Keratinocyte (primary cell): ENCODE data around the gene MMAB.

Experiments used
- CTCF ChIP-seq, 3 experiments: IDR thresholded peaks in 1 of 3; conservative IDR thresholded peaks in 1 of 3; optimal IDR thresholded peaks in 1 of 3; 2 replicates in 2 of 3; 3 replicates in 1 of 3; pipeline versions ENCODE3 to v1.5.1; 2011; ENCODE audit warnings: low read length in 3 of 3, mild to moderate bottlenecking in 3 of 3, moderate library complexity in 2 of 3, control low read depth in 1 of 3, inconsistent platforms in 1 of 3; ENCODE audit not compliant: insufficient read depth in 2 of 3; ENCODE audit errors: extremely low read depth in 1 of 3
- EZH2 ChIP-seq: IDR thresholded peaks from one replicate; pipeline ENCODE4 v1.6.1; 2012; ENCODE audit warnings: inconsistent platforms, mild to moderate bottlenecking, low read length, moderate library complexity

- TF ChIP-seq EZH2 (no peak), CTCF (optimal IDR thresholded peaks at IDR 0.05 in 1 of 3, IDR thresholded peaks at IDR 0.05 in 1 of 3, conservative IDR thresholded peaks at IDR 0.05 in 1 of 3; ENCODE audit: extremely low read depth in 1 of 3, insufficient read depth in 2 of 3, low read length in 3 of 3) (no peak)
Observed at GRCh38 chr12:109597414-109597794, 24.1 kb upstream of the MMAB start.
